Cardiac fibroblast (primary cell): ENCODE data around the gene PPP1R37.

Experiments
- DNase-seq, 2 donors: peaks; one replicate each; pipeline versions ENCODE4 v3.0.0 to v3.0.0-alpha.2; 2010; ENCODE audit warnings: low read depth in 2 of 2
- H3K4me3 ChIP-seq, 2 donors: replicated peaks in 1 of 2; 1 replicate in 1 of 2; 2 replicates in 1 of 2; pipeline ENCODE4 v1.5.1; 2011; ENCODE audit warnings: low read depth in 2 of 2, low read length in 2 of 2, mild to moderate bottlenecking in 2 of 2, moderate library complexity in 1 of 2
- CTCF ChIP-seq: IDR thresholded peaks from one replicate; pipeline ENCODE4 v1.5.1; 2011; ENCODE audit warnings: low read depth, mild to moderate bottlenecking, low read length, inconsistent platforms

Gene PPP1R37

GRCh38 chr19:45050036-45050435, 42.9 kb upstream of the PPP1R37 start:
- no peak for DNase-seq
- TF ChIP-seq CTCF, result no peak
- no peak overlapping the region for H3K4me3 ChIP-seq

GRCh38 chr19:45051929-45052579, 40.9 kb upstream of the PPP1R37 start:
- no peak overlapping the region for H3K4me3 ChIP-seq
- TF ChIP-seq CTCF, result no peak
- no peak for DNase-seq

- TF ChIP-seq CTCF, result no peak
These were observed 36.1 kb upstream of the PPP1R37 start for GRCh38 chr19:45056831-45057230.

GRCh38 chr19:45057444-45057843, 35.5 kb upstream of the PPP1R37 start:
- no peak overlapping the region for H3K4me3 ChIP-seq

More at GRCh38 chr19:45056831-45057230, 36.1 kb upstream of the PPP1R37 start:
- DNase-seq, result no peak
- no peak overlapping the region for H3K4me3 ChIP-seq

GRCh38 chr19:45058622-45059159, 34.3 kb upstream of the PPP1R37 start:
- DNase-seq, result no peak
- no peak for TF ChIP-seq CTCF
- no peak overlapping the region for H3K4me3 ChIP-seq

More at GRCh38 chr19:45057444-45057843, 35.5 kb upstream of the PPP1R37 start:
- DNase-seq, result no peak
- TF ChIP-seq CTCF, result no peak

GRCh38 chr19:45059258-45059965, 33.6 kb upstream of the PPP1R37 start:
- H3K4me3 ChIP-seq, result no peak overlapping the region
- peak; percentile 90 for TF ChIP-seq CTCF
- DNase-seq, result peak; percentile 85 to 87
